SJCRH30 (cell line): ENCODE results near the gene ITGA7. TPM values are rescaled to one million over a fixed set of nuclear protein-coding genes. Genes with fewer than 3 reads are reported as not detected.

Experiments used
- DNase-seq, 2 experiments: peaks; one replicate each; pipeline ENCODE4 v3.0.0-alpha.2; 2015 to 2020
- H3K27ac ChIP-seq: fragments of 250-450 bp; sonication (Bioruptor Pico); 2 replicates; pipeline ENCODE4 v1.5.1; 2020; ENCODE audit warnings: mild to moderate bottlenecking, moderate library complexity
- H3K27me3 ChIP-seq: fragments of 250-450 bp; sonication (Bioruptor Pico); 2 replicates; pipeline ENCODE4 v1.5.1; 2020; ENCODE audit warnings: mild to moderate bottlenecking, moderate library complexity
- H3K36me3 ChIP-seq: fragments of 250-450 bp; sonication (Bioruptor Pico); 2 replicates; pipeline ENCODE4 v1.5.1; 2020; ENCODE audit warnings: mild to moderate bottlenecking, moderate library complexity
- H3K4me1 ChIP-seq: fragments of 250-450 bp; sonication (Bioruptor Pico); 2 replicates; pipeline ENCODE4 v1.5.1; 2020; ENCODE audit warnings: mild to moderate bottlenecking, moderate library complexity
- H3K4me3 ChIP-seq: fragments of 250-450 bp; sonication (Bioruptor Pico); 2 replicates; pipeline ENCODE4 v1.5.1; 2020; ENCODE audit warnings: mild to moderate bottlenecking, moderate library complexity
- H3K9me3 ChIP-seq: fragments of 250-450 bp; sonication (Bioruptor Pico); replicated peaks from 2 replicates; pipeline ENCODE4 v1.5.1; 2020; ENCODE audit warnings: mild to moderate bottlenecking, moderate library complexity
- total RNA-seq: library from RNA; depleted of rRNA; stranded (reverse); fragments of >200 nt; shearing (Covaris generic); gene quantifications from 2 replicates; pipeline ENCODE4 v1.2.3, GENCODE V29; 2014

ITGA7 gene
- total RNA-seq, 1 experiment from 2014 or later, result 27.1 TPM

- Histone ChIP-seq H3K27ac (peak overlapping the region; percentile 54), H3K4me3 (peak overlapping the region; percentile 57), H3K4me1 (peaks cover 10% of the 10 kb centered on the region; the same call in 1 of the 2 replicates), H3K27me3 (no peaks in the 10 kb centered on the region), H3K9me3 (no peaks in the 10 kb centered on the region), H3K36me3 (no peaks in the 10 kb centered on the region)
- DNase-seq, result peak; percentile 88 to 93
These were observed 30.7 kb upstream of the ITGA7 start for GRCh38 chr12:55738123-55739024.

- DNase-seq, result peak in 1 of 2 experiments; percentile 33
- H3K36me3 ChIP-seq, result no peaks in the 10 kb centered on the region
- no peaks in the 10 kb centered on the region for H3K27me3 ChIP-seq
- H3K9me3 ChIP-seq, result no peaks in the 10 kb centered on the region
- H3K4me1 ChIP-seq, result peaks cover 10% of the 10 kb centered on the region; the same call in 1 of the 2 replicates
- peak overlapping the region; percentile 57 for H3K4me3 ChIP-seq
- peak overlapping the region; percentile 54 for H3K27ac ChIP-seq
These were observed 29.9 kb upstream of the ITGA7 start for GRCh38 chr12:55737581-55738122.

- peak; percentile 65 to 81 for DNase-seq
- Histone ChIP-seq H3K9me3 (no peaks in the 10 kb centered on the region), H3K27me3 (no peaks in the 10 kb centered on the region), H3K4me3 (peak overlapping the region; percentile 57), H3K27ac (0 out of 2 replicates have a peak overlapping the region, but pooled peaks have one; percentile 54), H3K36me3 (no peaks in the 10 kb centered on the region), H3K4me1 (peaks cover 10% of the 10 kb centered on the region; the same call in 1 of the 2 replicates)
These were observed 29.3 kb upstream of the ITGA7 start for GRCh38 chr12:55736780-55737580.

GRCh38 chr12:55736076-55736475 lies 28.4 kb upstream of the ITGA7 start:
- DNase-seq, result no peak
- H3K4me1 ChIP-seq, result peaks cover 10% of the 10 kb centered on the region; the same call in 1 of the 2 replicates
- no peaks in the 10 kb centered on the region for H3K36me3 ChIP-seq
- H3K27me3 ChIP-seq, result no peaks in the 10 kb centered on the region
- no peak overlapping the region for H3K27ac ChIP-seq
- H3K9me3 ChIP-seq, result no peaks in the 10 kb centered on the region
- no peak overlapping the region for H3K4me3 ChIP-seq

GRCh38 chr12:55734595-55734994 lies 26.9 kb upstream of the ITGA7 start:
- Histone ChIP-seq H3K36me3 (no peaks in the 10 kb centered on the region), H3K27me3 (no peaks in the 10 kb centered on the region), H3K9me3 (no peaks in the 10 kb centered on the region), H3K4me3 (no peak overlapping the region), H3K27ac (no peak overlapping the region), H3K4me1 (peaks cover 15% of the 10 kb centered on the region)
- DNase-seq, result no peak

GRCh38 chr12:55733858-55734257 lies 26.2 kb upstream of the ITGA7 start:
- peaks cover 15% of the 10 kb centered on the region for H3K4me1 ChIP-seq
- no peak overlapping the region for H3K4me3 ChIP-seq
- DNase-seq, result no peak
- H3K27ac ChIP-seq, result no peak overlapping the region
- no peaks in the 10 kb centered on the region for H3K9me3 ChIP-seq
- H3K27me3 ChIP-seq, result no peaks in the 10 kb centered on the region
- no peaks in the 10 kb centered on the region for H3K36me3 ChIP-seq

- Histone ChIP-seq H3K4me1 (peaks cover 15% of the 10 kb centered on the region), H3K4me3 (no peak overlapping the region), H3K27me3 (no peaks in the 10 kb centered on the region), H3K36me3 (no peaks in the 10 kb centered on the region), H3K27ac (no peak overlapping the region), H3K9me3 (no peaks in the 10 kb centered on the region)
- DNase-seq, result no peak
These were observed 25.4 kb upstream of the ITGA7 start for GRCh38 chr12:55733021-55733555.

GRCh38 chr12:55732288-55732687 lies 24.6 kb upstream of the ITGA7 start:
- DNase-seq, result no peak
- peaks cover under 1% of the 10 kb centered on the region; the same call in 1 of the 2 replicates for H3K36me3 ChIP-seq
- H3K4me1 ChIP-seq, result peaks cover 11% of the 10 kb centered on the region
- no peaks in the 10 kb centered on the region for H3K9me3 ChIP-seq
- H3K27me3 ChIP-seq, result no peaks in the 10 kb centered on the region
- H3K27ac ChIP-seq, result no peak overlapping the region
- H3K4me3 ChIP-seq, result no peak overlapping the region

- Histone ChIP-seq H3K27ac (peak overlapping the region; percentile 99), H3K4me3 (peak overlapping the region; percentile 71), H3K9me3 (no peaks in the 10 kb centered on the region), H3K36me3 (peaks cover 21% of the 10 kb centered on the region), H3K4me1 (peaks cover 9% of the 10 kb centered on the region), H3K27me3 (no peaks in the 10 kb centered on the region)
- peak; percentile 67 to 71 for DNase-seq
These were observed 22.4 kb upstream of the ITGA7 start for GRCh38 chr12:55729819-55730818.

- peak; percentile 93 to 94 for DNase-seq
- peaks cover 29% of the 10 kb centered on the region for H3K36me3 ChIP-seq
- H3K4me3 ChIP-seq, result peak within 1 kb of the TSS; percentile 71
- no peaks in the 10 kb centered on the region for H3K27me3 ChIP-seq
- peaks cover 9% of the 10 kb centered on the region for H3K4me1 ChIP-seq
- H3K9me3 ChIP-seq, result no peaks in the 10 kb centered on the region
- H3K27ac ChIP-seq, result peak within 1 kb of the TSS; percentile 99
These were observed 21.5 kb upstream of the ITGA7 start, which contains the start of gene CD63 for GRCh38 chr12:55728939-55729818. CD63 (minus strand) TSS chr12:55729009; CDS start chr12:55728341, 668 bp downstream.

GRCh38 chr12:55728186-55728938 lies 20.7 kb upstream of the ITGA7 start:
- Histone ChIP-seq H3K27me3 (no peaks in the 10 kb centered on the region), H3K4me1 (peaks cover 9% of the 10 kb centered on the region), H3K9me3 (no peaks in the 10 kb centered on the region), H3K36me3 (peaks cover 35% of the 10 kb centered on the region), H3K4me3 (peak overlapping the region; percentile 71), H3K27ac (peak overlapping the region; percentile 99)
- DNase-seq, result peak; percentile 67 to 73

- peak overlapping the region; percentile 99 for H3K27ac ChIP-seq
- H3K9me3 ChIP-seq, result no peaks in the 10 kb centered on the region
- peaks cover 37% of the 10 kb centered on the region for H3K36me3 ChIP-seq
- H3K4me1 ChIP-seq, result peaks cover 9% of the 10 kb centered on the region
- H3K4me3 ChIP-seq, result peak overlapping the region; percentile 71
- H3K27me3 ChIP-seq, result no peaks in the 10 kb centered on the region
- DNase-seq, result peak in 1 of 2 experiments; percentile 30
These were observed 20.0 kb upstream of the ITGA7 start for GRCh38 chr12:55727643-55728185.
